Activated B cell treated with CpG ODN at 0.5 μM for 24 hours (primary cell): ENCODE data around the gene PGAP2. TPM values are rescaled to one million over a fixed set of nuclear protein-coding genes. Genes with fewer than 3 reads are reported as not detected.

Experiments
- ATAC-seq: fragments of 200-7000 bp; cut with Tn5 transposase; one replicate; pipeline ENCODE4 v1.10.0; 2021; ENCODE audit warnings: low read depth, mild to moderate bottlenecking, moderate library complexity
- CTCF ChIA-PET: fragments of 350-600 bp; sonication (Branson Sonifier 250); formaldehyde crosslinking; loops from one replicate; lab custom pipeline; 2021; ENCODE audit warnings: antibody characterized with exemption; lab: Charles Lee
- POLR2A ChIA-PET: fragments of 350-600 bp; sonication (Branson Sonifier 250); formaldehyde crosslinking; loops from one replicate; lab custom pipeline; 2021; ENCODE audit warnings: antibody characterized with exemption; lab: Charles Lee
- DNase-seq: peaks from one replicate; pipeline ENCODE4 v3.0.0; 2022
- H3K27ac Mint-ChIP-seq: one replicate; pipeline ENCODE4 v1.8.0; 2020; ENCODE audit warnings: mixed read lengths
- H3K27me3 Mint-ChIP-seq: one replicate; pipeline ENCODE4 v1.8.0; 2021; ENCODE audit warnings: mixed read lengths
- H3K36me3 Mint-ChIP-seq: one replicate; pipeline ENCODE4 v1.8.0; 2021; ENCODE audit warnings: low read depth, mixed read lengths
- H3K4me1 Mint-ChIP-seq: one replicate; pipeline ENCODE4 v1.8.0; 2021; ENCODE audit warnings: mixed read lengths
- H3K4me3 Mint-ChIP-seq: one replicate; pipeline ENCODE4 v1.8.0; 2020; ENCODE audit warnings: mild to moderate bottlenecking, mixed read lengths
- H3K9me3 Mint-ChIP-seq: one replicate; pipeline ENCODE4 v1.8.0; 2020; ENCODE audit warnings: mixed read lengths
- intact Hi-C: fragments of 100-400 bp; cut with micrococcal nuclease; formaldehyde crosslinking; loops from one replicate; pipeline ENCODE4 v1.15.1; 2024
- total RNA-seq: library from RNA; stranded (reverse); gene quantifications from 2 replicates; pipeline ENCODE4 v1.2.3, GENCODE V29; 2022
- TF ChIP-seq, protein P1 (sequence below): fragments of 200-600 bp; IDR thresholded peaks from one replicate; pipeline ENCODE4 v1.8.0; 2022; ENCODE audit warnings: antibody characterized with exemption, mild to moderate bottlenecking

PGAP2 gene
- total RNA-seq, 1 donor from 2014 or later, result 25.0 TPM

DNA sequence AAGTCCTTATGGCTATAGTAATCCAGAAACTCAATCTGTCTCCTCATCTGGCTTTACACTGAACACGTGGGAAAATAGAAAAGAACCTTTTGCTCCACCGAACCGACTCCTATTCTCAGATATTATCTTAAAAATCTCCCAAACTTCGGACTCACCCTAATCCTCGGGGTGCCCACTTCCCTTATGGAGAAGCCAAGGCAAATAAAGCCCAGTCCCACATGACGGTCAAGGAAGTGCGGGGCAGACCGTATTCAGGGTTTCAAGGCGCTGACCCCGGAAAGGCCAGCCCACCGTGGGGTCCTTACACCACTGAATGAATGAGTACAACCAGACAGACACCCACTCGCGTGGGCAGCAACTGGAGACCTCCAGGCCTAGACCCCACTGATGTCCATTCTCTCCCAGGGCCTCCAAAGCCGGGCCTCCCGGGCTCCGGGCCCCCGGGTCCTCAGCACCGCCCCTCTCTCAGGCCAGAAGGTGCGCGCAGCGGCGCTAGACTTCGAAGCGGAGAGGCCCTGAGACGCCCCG, 11.5 kb upstream of the PGAP2 start:
- Mint-ChIP-seq H3K36me3 (peaks cover 35% of the 10 kb centered on the region), H3K9me3 (no peaks in the 10 kb centered on the region), H3K4me3 (peak overlapping the region; percentile 98), H3K4me1 (peaks cover 43% of the 10 kb centered on the region), H3K27me3 (no peaks in the 10 kb centered on the region), H3K27ac (peak overlapping the region; percentile 99)
- ATAC-seq (peak; percentile 26), DNase-seq (no peak)
- ChIA-PET POLR2A (interaction anchor here (0.6 to 5.6 kb wide), 6 partner anchors 9 to 105 kb away, joined by 3 to 74 read pairs (median 16); partner anchors contain the start of genes PGAP2, RHOG and STIM1), CTCF (interaction anchor here (0.9 to 1.7 kb wide), 4 partner anchors 12 to 275 kb away, joined by 3 to 6 read pairs (median 4); partner anchors contain the start of gene RHOG)
- TF ChIP-seq, protein P1, sequence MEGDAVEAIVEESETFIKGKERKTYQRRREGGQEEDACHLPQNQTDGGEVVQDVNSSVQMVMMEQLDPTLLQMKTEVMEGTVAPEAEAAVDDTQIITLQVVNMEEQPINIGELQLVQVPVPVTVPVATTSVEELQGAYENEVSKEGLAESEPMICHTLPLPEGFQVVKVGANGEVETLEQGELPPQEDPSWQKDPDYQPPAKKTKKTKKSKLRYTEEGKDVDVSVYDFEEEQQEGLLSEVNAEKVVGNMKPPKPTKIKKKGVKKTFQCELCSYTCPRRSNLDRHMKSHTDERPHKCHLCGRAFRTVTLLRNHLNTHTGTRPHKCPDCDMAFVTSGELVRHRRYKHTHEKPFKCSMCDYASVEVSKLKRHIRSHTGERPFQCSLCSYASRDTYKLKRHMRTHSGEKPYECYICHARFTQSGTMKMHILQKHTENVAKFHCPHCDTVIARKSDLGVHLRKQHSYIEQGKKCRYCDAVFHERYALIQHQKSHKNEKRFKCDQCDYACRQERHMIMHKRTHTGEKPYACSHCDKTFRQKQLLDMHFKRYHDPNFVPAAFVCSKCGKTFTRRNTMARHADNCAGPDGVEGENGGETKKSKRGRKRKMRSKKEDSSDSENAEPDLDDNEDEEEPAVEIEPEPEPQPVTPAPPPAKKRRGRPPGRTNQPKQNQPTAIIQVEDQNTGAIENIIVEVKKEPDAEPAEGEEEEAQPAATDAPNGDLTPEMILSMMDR, result no peak
- intact Hi-C loops, result loop anchor here (1.0 to 5.0 kb wide), 8 partner anchors 11 to 1395 kb away; partner anchors contain the start of genes PGAP2, RRM1 and TSSC4

DNA sequence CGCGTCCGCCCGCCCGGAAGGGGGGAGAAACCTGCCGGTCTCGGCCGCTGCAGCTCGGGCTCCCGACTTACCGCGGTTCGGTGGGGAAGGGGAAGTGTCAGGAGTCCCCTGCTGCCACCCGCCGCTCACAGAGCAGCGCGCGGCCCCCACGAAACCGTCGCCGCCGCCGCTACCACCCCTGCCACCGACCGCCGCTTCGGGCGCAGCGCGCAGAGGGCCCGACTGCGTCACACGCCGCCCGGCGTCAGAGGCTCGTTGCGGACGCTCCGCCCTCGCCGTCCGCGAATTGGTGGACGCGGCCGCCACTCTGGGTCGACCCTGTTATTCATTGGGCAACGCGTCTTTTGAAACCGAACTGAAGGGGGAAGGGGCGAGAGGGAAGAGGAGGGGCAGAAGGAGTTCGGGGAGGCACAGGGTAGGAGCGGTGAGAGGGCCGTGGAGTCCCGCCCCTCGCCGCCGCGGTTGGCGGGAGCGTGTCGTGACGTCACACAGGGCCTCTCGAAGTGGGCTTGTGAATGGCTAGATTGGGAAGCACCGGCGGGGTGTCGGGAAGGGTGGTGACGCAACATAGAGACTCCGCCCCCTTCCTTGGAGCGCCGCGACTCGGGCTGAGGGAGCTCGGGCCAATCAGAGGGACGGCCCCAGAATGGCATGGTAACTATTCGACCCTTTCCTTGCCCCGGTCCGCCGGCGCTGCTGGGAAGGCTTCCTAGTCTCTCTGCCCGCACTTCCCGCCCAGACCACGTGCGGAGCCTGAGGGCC, 10.8 kb upstream of the PGAP2 start, which contains the start of gene NUP98:
TSS of gene NUP98 (minus strand) at position 226 of the 762 bp plus-strand sequence. CDS start 15,437 bp downstream, outside the sequence.
- DNase-seq (peak; percentile 99), ATAC-seq (peak; percentile 93)
- ChIA-PET POLR2A (interaction anchor here (0.5 to 5.6 kb wide), 8 partner anchors 9 to 106 kb away, joined by 3 to 74 read pairs (median 11); partner anchors contain the start of genes PGAP2, RHOG and STIM1), CTCF (interaction anchor here (1.0 to 2.1 kb wide), 4 partner anchors 11 to 275 kb away, joined by 3 to 15 read pairs (median 6); partner anchors contain the start of gene PGAP2)
- TF ChIP-seq, protein P1, result no peak
- no peaks in the 10 kb centered on the region for H3K9me3 Mint-ChIP-seq
- H3K4me1 Mint-ChIP-seq, result peaks cover 43% of the 10 kb centered on the region
- intact Hi-C loops, result loop anchor here (1.0 to 5.0 kb wide), 8 partner anchors 11 to 1395 kb away; partner anchors contain the start of genes PGAP2, RRM1 and TSSC4
- H3K4me3 Mint-ChIP-seq, result peak within 1 kb of the TSS; percentile 98
- no peaks in the 10 kb centered on the region for H3K27me3 Mint-ChIP-seq
- peak within 1 kb of the TSS; percentile 99 for H3K27ac Mint-ChIP-seq
- peaks cover 31% of the 10 kb centered on the region for H3K36me3 Mint-ChIP-seq

GRCh38 chr11:3799143-3799542, 9.2 kb upstream of the PGAP2 start:
- peak overlapping the region; percentile 99 for H3K27ac Mint-ChIP-seq
- H3K9me3 Mint-ChIP-seq, result no peaks in the 10 kb centered on the region
- peaks cover 41% of the 10 kb centered on the region for H3K4me1 Mint-ChIP-seq
- intact Hi-C loops, result loop anchor here (5.0 kb wide), 1 partner anchor 1397 kb away; the partner anchor contains the start of gene TSSC4
- H3K36me3 Mint-ChIP-seq, result peaks cover 21% of the 10 kb centered on the region
- no peak for ATAC-seq
- TF ChIP-seq, protein P1, result no peak
- ChIA-PET POLR2A (interaction anchor here (2.4 to 5.6 kb wide), 2 partner anchors 14 to 41 kb away, joined by 14 to 74 read pairs; partner anchors contain the start of gene RHOG), CTCF (interaction anchor here (2.1 kb wide), 1 partner anchor 9 kb away, joined by 15 read pairs; the partner anchor contains the start of gene PGAP2)
- DNase-seq, result no peak
- H3K4me3 Mint-ChIP-seq, result peak overlapping the region; percentile 98
- no peaks in the 10 kb centered on the region for H3K27me3 Mint-ChIP-seq

DNA sequence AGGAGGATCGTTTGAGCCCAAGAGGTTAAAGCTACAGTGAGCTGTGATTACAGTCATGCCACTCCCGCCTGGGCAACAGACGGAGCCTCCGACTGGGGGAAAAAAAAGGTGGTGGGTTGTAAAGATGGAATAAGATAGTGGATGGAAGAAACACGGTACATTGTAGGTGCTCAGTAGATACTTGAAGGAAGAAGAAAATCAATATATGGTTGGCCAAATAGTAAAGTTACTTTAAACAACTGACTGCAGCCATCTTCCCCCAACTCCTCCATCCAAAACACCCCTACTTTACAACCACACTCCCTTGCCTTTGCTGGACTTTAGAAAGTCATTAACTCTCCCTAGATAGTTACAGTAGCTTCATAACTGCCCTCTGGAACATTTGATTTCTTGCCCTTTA, 8.5 kb upstream of the PGAP2 start:
- intact Hi-C loops, result loop anchor here (5.0 kb wide), 1 partner anchor 1398 kb away; the partner anchor contains the start of gene TSSC4
- ATAC-seq (no peak), DNase-seq (no peak)
- Mint-ChIP-seq H3K27ac (no peak overlapping the region), H3K4me3 (no peak overlapping the region), H3K9me3 (no peaks in the 10 kb centered on the region), H3K4me1 (peaks cover 34% of the 10 kb centered on the region), H3K36me3 (peaks cover 14% of the 10 kb centered on the region), H3K27me3 (no peaks in the 10 kb centered on the region)
- ChIA-PET CTCF (no interaction called here), POLR2A (interaction anchor here (5.6 kb wide), 1 partner anchor 40 kb away, joined by 74 read pairs; the partner anchor contains the start of gene RHOG)
- TF ChIP-seq, protein P1, result no peak
